GM19023 (cell line): ENCODE measurements around the gene RPRD1A.
"Not testable (repeated sequence)": the region's sequence is repeated elsewhere in the genome, so short reads cannot be mapped to it uniquely, and the experiment has no call there.

Experiments used
- ATAC-seq: cut with Tn5 transposase; IDR thresholded peaks from one replicate; pipeline ENCODE4 v1.9.1; 2021; ENCODE audit warnings: mild to moderate bottlenecking, moderate library complexity; ENCODE audit not compliant: unreplicated experiment

Gene RPRD1A

DNA sequence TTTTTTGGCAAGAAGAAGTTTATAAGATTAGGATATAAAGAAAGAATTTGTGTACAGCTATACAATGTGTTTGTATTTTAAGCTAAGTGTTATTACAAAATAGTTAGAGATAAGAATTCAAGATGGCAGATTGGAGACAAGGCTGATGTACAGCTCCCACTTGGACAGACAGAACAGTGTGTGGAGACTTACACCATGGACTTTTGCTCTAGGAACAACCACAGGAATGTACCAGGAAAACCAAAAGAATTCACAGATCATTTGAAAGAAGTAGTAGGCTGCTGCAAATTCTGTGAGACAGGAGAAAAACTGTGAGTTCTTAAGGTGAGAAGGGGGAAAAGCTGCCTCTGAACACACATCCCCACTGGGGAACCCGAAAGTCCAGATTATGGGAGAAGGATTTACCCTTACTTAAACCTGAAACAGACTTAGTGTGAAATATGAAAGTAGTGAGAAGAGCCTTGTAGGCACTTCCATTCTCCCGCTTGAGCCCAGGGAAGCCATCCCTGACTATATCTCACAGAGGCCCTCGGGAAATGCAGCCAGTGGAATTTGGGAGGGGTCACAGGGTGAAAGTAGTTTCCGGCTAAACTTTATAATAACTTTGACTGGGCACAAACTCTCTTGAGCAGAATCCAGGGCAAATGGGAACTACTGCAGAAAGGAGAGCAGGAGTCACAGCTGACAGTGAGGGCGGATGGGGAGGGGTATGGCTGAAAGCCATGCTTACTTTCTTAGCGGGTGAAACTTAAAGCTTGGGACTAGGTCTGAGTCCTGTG lies 11.6 kb upstream of the RPRD1A start:
- ATAC-seq: no peak

DNA sequence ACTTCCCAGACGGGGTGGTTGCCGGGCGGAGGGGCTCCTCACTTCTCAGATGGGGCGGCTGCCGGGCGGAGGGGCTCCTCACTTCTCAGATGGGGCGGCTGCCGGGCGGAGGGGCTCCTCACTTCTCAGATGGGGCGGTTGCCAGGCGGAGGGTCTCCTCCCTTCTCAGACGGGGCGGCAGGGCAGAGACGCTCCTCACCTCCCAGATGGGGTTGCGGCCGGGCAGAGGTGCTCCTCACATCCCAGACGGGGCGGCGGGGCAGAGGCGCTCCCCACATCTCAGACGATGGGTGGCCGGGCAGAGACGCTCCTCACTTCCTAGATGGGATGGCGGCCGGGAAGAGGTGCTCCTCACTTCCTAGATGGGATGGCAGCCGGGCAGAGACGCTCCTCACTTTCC lies 10.4 kb upstream of the RPRD1A start:
- not testable (repeated sequence) for ATAC-seq

DNA sequence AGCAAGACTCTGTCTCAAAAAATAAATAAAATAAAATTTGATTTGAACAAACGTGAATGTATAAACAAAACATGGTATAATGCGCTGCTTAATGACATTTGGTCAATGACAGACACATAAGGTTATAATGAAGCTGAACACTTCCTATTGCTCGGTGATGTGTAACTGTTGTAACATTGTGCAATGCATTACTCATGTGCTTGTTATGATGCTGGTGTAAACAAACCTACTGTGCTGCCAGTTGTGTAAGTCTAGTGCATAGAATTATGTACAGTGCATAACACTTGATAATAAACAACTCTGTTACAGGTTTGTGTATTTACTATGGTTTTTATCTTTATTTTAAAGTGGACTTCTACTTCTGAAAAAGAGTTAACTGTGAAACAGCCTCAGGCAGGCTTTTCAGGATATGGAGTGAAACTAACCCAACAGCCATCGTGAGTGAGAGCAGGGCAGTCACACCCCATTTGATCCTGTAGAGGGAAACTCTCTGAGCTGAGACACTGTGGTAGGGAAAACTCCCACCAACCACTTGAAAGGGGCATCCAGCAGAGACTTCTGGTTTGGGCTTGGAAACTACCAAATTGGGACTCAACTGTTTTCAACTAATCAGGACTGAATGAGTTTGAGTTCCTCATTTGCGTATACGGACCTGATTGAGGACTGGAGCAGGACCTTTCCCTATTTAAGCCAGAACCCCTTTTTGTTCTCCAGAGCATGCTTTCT lies 8.7 kb upstream of the RPRD1A start:
- no peak for ATAC-seq

- no peak for ATAC-seq
These were observed 7.1 kb upstream of the RPRD1A start for GRCh38 chr18:36074435-36074834.

GRCh38 chr18:36073676-36074075 lies 6.3 kb upstream of the RPRD1A start:
- ATAC-seq: no peak

DNA sequence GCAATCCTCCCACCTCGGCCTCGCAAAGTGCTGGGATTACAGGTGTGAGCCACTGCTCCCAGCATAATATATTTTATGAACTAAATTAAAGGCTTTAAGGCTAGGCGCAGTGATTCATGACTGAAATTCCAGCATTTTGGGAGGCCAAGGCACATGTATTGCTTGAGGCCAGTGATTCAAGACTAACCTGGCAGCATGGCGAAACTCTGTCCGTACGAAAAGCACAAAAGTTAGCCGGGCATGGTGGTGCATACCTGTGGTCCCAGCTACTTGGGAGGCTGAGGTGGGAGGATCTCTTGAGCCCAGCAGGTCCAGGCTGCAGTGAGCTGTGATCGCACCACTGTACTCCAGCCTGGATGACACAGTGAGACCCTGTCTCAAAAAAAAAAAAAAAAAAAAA lies 5.0 kb upstream of the RPRD1A start:
- ATAC-seq: not testable (repeated sequence)

DNA sequence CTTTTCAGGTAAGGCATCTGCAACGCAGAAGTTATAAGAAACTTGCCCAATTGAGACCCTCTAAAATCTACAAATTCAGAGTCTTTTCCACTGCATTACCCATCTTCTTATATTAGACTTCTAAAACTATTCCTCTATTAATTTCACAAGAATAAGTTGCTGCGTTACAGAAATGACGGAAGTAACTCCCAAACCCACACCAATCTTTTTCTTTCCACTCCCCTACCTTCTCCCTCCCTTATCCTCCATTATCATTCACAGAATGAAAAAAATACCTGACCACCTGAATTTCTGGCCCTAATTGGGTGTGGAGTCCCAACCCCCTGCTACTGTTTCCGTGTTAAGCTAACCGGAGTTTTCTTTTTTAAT lies 689 bp downstream of the RPRD1A start:
- peak; percentile 2 for ATAC-seq

DNA sequence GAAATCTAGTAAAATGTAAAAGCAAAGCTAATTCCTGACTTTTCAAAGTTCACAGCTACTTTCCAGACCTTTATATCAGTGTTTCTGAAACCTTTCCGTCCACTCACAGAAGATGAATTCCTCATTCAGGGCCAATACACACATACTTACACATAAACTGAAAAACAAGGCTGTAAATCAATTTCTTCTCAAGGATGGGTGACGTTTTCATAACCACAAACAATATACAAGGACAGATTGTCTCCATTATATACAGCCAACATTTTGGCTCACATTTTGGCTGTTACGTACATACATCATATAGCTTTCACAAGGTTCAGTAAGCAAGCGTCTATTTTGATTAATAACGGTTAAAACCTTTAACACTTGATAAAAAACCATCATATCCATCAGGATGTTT lies 1.4 kb downstream of the RPRD1A start:
- ATAC-seq: no peak

DNA sequence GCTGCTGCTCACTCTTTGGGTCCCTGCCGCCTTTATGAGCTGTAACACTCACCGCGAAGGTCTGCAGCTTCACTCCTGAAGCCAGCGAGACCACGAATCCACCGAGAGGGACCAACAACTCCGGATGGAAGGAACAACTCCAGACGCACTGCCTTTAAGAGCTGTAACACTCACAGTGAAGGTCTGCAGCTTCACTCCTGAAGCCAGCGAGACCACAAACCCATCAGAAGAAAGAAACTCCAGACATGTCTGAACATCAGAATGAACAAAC lies 2.6 kb downstream of the RPRD1A start:
- not testable (repeated sequence) for ATAC-seq

GRCh38 chr18:36064027-36064808 lies 3.1 kb downstream of the RPRD1A start:
- no peak for ATAC-seq

DNA sequence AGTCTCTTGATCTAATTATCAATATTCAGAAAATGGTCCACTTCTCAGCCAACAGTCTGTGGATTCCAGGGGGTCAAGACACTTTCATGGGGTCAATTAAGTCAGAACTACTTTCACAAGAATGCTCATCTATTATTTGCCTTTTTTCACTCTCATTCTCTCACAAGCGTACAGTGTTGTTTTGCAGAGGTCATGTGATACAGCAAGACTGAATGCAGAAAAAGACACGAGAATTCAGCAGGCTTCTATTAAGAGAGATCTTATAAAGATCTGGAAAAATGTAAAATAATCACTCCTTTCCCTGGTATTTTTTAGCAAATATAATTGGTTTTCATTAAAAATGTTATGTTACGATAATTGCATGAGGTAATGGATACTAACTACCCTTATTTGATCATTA lies 8.7 kb downstream of the RPRD1A start:
- ATAC-seq: no peak

DNA sequence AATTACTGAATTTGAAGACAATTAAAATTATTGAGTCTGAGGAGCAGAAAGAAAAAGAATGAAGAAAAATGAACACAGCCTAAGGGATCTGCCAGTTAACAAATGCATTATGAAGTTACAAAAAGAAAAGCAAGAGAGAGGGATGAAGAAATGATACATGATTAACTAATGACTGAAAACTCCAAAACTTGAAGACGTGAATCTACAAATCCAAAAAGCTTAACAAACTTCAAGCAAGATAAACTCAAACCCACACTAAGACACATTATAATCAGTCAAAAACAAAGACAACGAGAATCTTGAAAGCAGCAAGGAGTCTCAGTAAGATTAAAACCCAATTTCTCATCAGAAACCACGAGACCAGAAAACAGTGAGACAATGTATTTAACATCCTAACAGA lies 15.6 kb downstream of the RPRD1A start:
- no peak for ATAC-seq

- ATAC-seq: no peak
These were observed 16.9 kb downstream of the RPRD1A start for GRCh38 chr18:36050479-36050878.

DNA sequence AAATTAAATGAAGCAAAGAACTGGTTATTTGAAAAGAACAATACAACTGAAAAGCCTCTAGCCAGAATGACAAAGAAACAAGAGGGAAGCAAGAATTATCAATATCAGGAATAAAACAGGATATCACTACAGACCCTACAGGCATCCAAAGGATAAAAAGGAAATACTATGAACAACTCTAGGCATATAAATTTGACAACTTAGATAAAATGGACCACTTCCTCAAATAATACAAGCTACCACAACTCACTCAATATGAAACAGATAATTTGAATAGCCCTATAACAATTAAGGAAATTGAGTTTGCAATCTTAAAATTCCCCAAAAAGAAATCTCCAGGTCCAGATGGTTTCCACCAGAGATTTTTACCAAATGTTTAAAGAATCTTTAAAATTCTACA lies 19.8 kb downstream of the RPRD1A start:
- no peak for ATAC-seq

GRCh38 chr18:36046898-36047297 lies 20.5 kb downstream of the RPRD1A start:
- ATAC-seq: no peak

DNA sequence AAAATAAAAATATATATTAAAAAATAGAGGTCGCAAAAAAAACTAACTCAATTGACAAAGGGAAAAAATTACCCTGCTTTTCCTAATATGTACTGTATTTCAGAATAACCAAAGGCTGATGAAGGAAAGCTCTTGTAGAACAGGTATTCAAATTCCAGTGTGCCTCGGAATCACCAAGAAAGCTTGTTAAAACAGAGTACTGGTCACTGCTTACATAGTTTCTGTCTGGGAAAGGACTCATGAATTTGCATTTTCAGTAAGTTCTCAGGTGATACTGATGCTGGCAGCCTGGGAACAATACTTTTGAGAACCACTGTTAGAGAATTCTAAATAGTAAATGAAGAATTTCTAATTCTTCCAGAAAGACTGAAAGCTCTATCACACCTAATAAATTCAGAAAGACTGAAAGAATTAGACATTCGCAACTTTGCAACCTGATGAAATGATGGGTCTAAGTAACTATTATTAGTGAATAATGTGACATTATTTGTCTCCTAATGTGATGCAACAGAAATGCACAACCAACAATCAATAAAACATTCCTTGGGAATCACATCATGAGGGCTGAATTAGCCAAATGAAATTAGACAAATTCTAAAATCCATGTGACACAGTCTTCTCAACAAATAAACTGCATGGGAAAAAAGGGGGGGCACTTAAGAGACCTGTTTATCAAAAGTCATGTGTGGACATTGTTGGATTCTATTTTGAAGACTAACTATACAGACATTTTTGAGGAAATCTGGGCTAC lies 21.9 kb downstream of the RPRD1A start:
- no peak for ATAC-seq

- no peak for ATAC-seq
These were observed 24.2 kb downstream of the RPRD1A start for GRCh38 chr18:36043153-36043552.

DNA sequence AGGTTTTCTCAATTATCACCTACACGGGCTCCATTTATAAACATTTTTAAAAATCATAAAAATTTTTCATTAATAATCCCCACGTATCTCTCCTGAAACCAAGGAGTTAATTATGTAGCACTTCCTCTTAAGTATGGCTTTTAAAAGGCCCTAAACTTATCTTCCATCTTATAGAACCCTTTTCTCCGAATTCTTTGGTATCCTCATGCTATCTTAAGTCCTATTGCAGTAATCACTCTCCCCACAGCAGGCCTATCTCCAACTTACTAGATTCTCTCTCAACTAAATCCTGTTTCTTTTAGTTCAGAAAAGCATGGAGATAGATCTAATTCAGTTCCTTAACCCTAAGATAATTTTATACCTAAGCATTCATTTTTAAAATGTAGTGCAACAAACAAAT lies 26.2 kb downstream of the RPRD1A start:
- ATAC-seq: no peak

- no peak for ATAC-seq
These were observed 29.2 kb downstream of the RPRD1A start for GRCh38 chr18:36038102-36038663.

DNA sequence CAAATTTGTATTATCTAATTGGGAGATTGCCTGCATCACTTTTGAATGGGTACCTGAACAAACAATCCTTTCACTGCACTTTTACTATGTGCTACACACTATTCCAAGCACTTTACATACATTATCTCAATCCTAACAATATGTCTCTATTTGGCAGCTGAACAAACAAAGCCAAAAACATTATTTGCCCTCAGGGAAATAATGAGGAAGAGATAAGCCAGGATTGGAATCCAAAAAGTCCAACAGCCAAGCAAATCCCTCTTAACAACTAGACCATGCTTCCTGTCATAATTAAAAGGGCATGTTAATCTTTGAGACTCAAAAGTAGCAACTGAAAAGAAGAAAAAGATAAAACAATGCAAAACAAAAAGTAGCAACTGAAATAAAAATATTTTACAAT lies 32.1 kb downstream of the RPRD1A start:
- ATAC-seq: no peak

DNA sequence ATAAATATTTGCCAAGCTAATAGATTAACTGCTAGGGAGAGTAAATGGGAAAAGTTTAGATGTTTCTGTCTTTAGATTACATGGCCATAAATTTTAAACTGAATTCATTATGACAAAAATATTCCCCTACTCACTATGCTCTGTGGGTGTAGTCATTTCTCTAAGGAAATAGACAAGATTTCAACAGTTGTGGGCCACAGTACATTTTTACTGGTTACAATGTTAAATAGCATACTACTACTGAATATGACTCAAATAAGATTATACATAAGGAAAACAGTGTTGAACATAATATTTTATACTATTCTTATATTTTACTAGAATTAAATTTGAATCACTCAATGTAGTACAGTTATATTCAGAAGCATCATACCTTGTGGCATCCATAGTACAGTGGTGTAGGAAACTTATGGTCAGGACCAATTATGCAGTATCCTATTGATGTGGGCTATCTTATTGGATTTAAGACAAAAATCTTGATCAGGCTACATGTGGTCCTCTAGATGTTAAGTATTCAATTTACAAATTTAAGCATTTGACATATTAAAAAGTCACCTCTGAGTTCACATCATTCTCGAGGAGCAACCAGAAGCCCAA lies 33.0 kb downstream of the RPRD1A start:
- ATAC-seq: no peak
